Fibroblast of skin of left biceps (primary cell): Measurements from ENCODE around the gene TMEM125.

Experiments used
- DNase-seq, 2 experiments: peaks; one replicate each; pipeline ENCODE4 v3.0.0-alpha.2; 2013; ENCODE audit warnings: low read depth in 2 of 2

TMEM125 gene

DNA sequence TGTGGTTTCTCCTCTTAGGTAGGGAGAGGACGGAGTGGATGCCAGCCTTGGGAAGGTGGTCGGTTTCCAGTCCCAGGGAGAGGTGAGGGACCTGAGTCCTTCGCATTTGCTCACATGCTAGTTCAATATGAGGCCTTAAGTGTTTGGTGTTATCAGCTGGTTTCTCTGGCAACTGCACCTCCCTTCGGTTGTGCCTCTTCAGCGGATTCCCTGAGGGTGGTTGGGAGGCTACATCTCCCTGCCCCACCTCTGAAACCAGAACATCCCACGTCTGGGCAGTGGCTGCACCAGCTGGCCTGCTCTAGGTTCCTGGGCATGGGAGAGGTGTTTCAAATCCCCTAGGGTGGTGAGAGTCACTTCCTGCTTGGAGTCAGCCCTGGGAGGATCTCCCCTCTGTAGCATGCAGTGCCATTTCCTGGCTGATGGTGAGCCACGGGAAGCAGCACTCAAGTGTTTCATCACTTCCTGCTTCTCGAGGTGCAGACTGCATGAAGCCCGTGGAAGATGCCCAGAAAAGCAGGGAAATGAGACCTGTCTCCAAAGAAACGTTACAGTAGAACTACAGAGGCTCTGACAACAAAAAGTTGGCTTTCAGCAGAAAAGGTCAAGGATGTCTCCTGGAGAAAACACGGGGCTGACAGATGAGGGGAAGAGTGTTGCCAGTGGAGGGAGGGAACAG is 4.5 kb downstream of the TMEM125 start:
- DNase-seq: peak in 1 of 2 experiments; percentile 18

DNA sequence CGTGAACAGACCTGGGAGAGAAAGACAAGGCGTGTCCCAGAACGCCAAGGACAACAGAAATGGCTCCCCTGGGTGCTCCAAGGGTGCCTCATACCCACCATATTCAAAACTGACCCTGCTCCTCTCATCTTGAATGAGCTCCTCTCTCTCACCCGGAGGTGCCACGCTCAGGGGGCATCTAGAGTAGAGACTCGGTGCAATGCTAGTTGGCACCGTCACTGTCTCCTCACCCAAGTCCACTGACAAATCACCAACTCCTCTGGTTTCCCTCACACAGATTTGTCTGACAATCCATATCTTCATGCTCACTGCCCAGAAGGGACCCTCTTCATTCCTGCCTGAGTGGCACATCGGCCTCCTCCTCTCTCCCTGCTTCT is 5.0 kb downstream of the TMEM125 start:
- no peak for DNase-seq

- DNase-seq: no peak
Measured at GRCh38 chr1:43275826-43276620, 6.2 kb downstream of the TMEM125 start.

- no peak for DNase-seq
Measured at GRCh38 chr1:43276673-43277072, 6.9 kb downstream of the TMEM125 start.

DNA sequence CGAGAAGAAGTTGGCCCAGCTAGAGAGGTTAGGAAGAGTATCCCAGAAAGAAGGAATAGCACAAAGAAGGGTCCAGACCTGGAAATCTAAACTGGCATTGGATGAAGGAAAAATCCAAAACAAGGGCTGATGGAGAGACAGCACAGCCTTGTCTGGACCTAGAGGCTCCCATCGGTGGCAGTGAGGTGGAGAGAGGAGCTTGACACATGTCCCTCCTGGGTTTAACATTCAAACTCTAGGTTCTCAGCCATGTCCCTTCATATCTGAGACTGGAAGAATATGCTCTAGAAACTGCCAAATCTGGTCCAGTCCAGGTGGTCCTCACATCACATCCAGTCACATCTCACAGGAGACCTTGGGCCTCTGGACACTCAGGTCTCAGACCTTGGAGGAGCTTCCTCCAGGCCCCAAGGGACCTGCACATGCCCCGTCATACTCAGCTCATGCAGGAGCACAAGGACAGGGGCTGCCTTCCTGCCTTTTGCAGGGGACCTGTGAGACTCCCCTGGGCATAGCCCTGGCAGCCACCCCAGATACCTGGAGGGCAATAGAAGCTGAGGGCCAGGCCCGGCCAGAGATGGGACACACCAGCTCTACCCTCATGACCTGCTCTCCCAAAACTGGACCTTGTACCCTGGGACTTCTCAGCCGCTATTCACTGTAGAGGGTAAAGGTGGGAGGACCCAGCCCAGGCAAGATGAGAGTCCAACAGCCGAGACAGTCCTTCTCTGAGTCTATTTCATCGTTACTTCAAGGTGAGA is 7.5 kb downstream of the TMEM125 start:
- DNase-seq: no peak

DNA sequence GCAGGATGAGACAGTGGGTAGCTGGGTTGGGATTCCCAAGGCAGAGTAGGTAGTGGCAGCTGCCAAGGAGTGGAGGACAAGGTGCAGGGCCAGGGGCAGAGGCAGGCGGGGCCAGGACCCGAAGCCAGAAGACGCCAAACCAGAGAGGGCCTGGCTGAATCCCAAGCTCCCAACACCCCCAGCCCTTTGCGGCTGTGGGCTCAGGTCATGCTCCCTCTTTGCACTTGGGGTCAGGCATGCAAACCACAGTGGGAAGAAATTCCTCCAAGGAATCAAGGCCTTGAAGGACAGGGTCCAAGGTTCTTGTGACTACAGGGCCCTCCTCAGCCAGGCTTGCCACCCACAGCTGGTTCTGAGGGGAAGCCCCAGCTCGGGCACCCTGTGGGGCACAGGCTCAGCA is 9.4 kb downstream of the TMEM125 start:
- no peak for DNase-seq

GRCh38 chr1:43279666-43280065 is 9.9 kb downstream of the TMEM125 start:
- no peak for DNase-seq

GRCh38 chr1:43280692-43281091 is 10.9 kb downstream of the TMEM125 start:
- DNase-seq: no peak

- DNase-seq: no peak
Measured at GRCh38 chr1:43282220-43283195, 12.7 kb downstream of the TMEM125 start.

- DNase-seq: no peak
Measured at GRCh38 chr1:43284065-43284464, 14.3 kb downstream of the TMEM125 start.

- no peak for DNase-seq
Measured at GRCh38 chr1:43284546-43285110, 14.8 kb downstream of the TMEM125 start.

DNA sequence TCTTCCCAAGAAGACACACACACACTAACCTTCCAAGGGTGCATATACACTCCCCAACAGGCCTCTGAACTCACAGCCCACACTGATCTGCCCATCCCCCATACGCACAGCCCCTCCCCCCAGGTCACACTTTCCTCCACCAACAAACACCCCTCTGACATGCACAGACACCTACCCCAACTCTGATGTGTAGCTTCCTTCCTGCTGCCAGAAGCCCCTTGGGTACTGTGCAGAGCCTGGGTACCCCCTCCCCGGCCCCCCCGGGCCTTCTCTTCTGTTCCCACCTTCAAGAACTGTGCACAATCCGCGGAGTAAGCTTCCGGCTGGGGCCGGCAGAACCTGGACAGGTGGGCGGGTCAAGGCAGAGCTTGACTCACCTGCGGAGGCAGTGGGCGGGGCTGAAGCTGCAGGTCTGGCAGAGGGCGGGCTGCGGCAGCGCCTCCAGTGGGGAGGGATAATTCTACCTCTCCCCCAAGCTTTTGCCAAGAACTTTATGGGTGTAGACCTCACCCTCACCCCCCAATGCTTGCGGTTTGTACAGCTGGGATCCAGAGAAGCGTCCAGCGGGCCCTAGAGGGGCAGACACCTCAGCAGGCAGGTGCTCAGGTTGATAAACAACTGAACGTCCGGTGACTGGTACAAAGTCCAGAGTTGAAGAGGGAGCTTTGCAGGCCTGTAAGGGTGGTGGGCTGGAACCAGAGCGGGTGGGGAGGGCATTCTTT is 15.6 kb downstream of the TMEM125 start, which contains the start of gene C1orf210:
C1orf210 (minus strand) TSS at position 313 of the 722 bp plus-strand sequence. CDS start 2,311 bp downstream, outside the sequence.
- no peak for DNase-seq

- no peak for DNase-seq
Measured at GRCh38 chr1:43286115-43286514, 16.3 kb downstream of the TMEM125 start.

GRCh38 chr1:43286533-43286932 is 16.8 kb downstream of the TMEM125 start:
- DNase-seq: no peak

GRCh38 chr1:43288058-43288784 is 18.4 kb downstream of the TMEM125 start:
- no peak for DNase-seq

- no peak for DNase-seq
Measured at GRCh38 chr1:43288785-43289706, 19.3 kb downstream of the TMEM125 start.

GRCh38 chr1:43292216-43292615 is 22.4 kb downstream of the TMEM125 start:
- no peak for DNase-seq

- DNase-seq: no peak
Measured at GRCh38 chr1:43292679-43293078, 22.9 kb downstream of the TMEM125 start.
